Right lobe of liver (tissue), 6 donors: ENCODE results near the gene PTPRN2. TPM values are rescaled to one million over a fixed set of nuclear protein-coding genes. Genes with fewer than 3 reads are reported as not detected.

Source experiments
- ATAC-seq, 4 donors: fragments of 200-7000 bp; cut with Tn5 transposase; one replicate each; pipeline ENCODE4 v1.9.1; 2020; ENCODE audit warnings: mild to moderate bottlenecking in 4 of 4, moderate library complexity in 4 of 4
- DNase-seq, 3 donors: peaks; one replicate each; pipeline ENCODE4 v3.0.0-alpha.2; 2020
- H3K27ac ChIP-seq, 3 donors: fragments of 200-600 bp; one replicate each; pipeline ENCODE4 v1.8.0; 2022
- H3K27me3 ChIP-seq, 2 donors: fragments of 200-600 bp; one replicate each; pipeline ENCODE4 v1.8.0; 2022
- H3K36me3 ChIP-seq, 4 donors: fragments of 200-600 bp; sonication (generic) in 1 of 4; one replicate each; pipeline versions ENCODE4 v1.5.1 to v1.8.0; 2017 to 2022; ENCODE audit warnings: control low read depth in 1 of 4
- H3K4me1 ChIP-seq, 4 donors: fragments of 200-600 bp; sonication (generic) in 1 of 4; one replicate each; pipeline versions ENCODE4 v1.5.1 to v1.8.0; 2017 to 2022; ENCODE audit warnings: control low read depth in 1 of 4
- H3K4me3 ChIP-seq, 3 donors: fragments of 200-600 bp; one replicate each; pipeline ENCODE4 v1.8.0; 2022
- H3K9me3 ChIP-seq, 4 donors: fragments of 200-600 bp; sonication (generic) in 1 of 4; one replicate each; pipeline versions ENCODE4 v1.5.1 to v1.8.0; 2017 to 2022; ENCODE audit warnings: control low read depth in 1 of 4
- CTCF ChIP-seq, 4 donors: fragments of 200-600 bp in 3 of 4; fragments of 450-650 bp in 1 of 4; IDR thresholded peaks; one replicate each; pipeline versions ENCODE4 v1.5.1 to v1.8.0; 2016 to 2022; ENCODE audit warnings: antibody characterized with exemption in 4 of 4, mild to moderate bottlenecking in 2 of 4
- POLR2A ChIP-seq: fragments of 450-650 bp; IDR thresholded peaks from one replicate; pipeline ENCODE4 v1.6.1; 2017; ENCODE audit warnings: antibody characterized with exemption, mild to moderate bottlenecking
- WGBS: methylation state at CpG from one replicate; pipeline ENCODE4 v1.1.6; 2018; ENCODE audit warnings: low coverage, low lambda C conversion rate; ENCODE audit not compliant: insufficient coverage; ENCODE audit errors: missing lambda C conversion rate; 5-methylcytosine and 5-hydroxymethylcytosine counted together
- intact Hi-C, 2 donors: fragments of 100-400 bp; cut with DNase I; formaldehyde crosslinking; loops; one replicate each; pipeline versions ENCODE4 v1.11.2 to v1.14.1; 2022
- total RNA-seq, 6 experiments: library from RNA; depleted of rRNA in 2 of 6; stranded (reverse); fragments of >200 nt in 2 of 6; fragmentation: NEBNext Ultra II Directional in 3 of 6; extraction: Animal tissue kit (Norgen Biotek cat#: 25700) in 3 of 6; gene quantifications; one replicate each; pipeline versions ENCODE4 v1.1.0 to v1.2.4, GENCODE V29; 2016 to 2023
- donor health status: DM: no; HTN: yes; CAD: no.
- donor health status: DM: no; HTN: no; CAD: no.
- donor health status: DM: no; HTN: no; CAD: no.
- donor health status: DM: no; HTN: yes; CAD: no.
- donor health status: DM: no; HTN: yes; CAD: no.

PTPRN2 gene
- total RNA-seq, 6 experiments from 2014 or later: 0.15 to 0.87 (median 0.67) TPM

- TF ChIP-seq POLR2A: no peak
- no peak for TF ChIP-seq CTCF (IDR thresholded peaks at IDR 0.05)
- H3K4me3 ChIP-seq: no peak overlapping the region
- H3K4me1 ChIP-seq: no peaks in the 10 kb centered on the region
- no peak overlapping the region for H3K27ac ChIP-seq
- no peaks in the 10 kb centered on the region for H3K27me3 ChIP-seq
- WGBS: 74% methylated on average over 8 of the region's 8 CpGs
- ATAC-seq: peak in 1 of 4 donors; percentile 20
- intact Hi-C loops: no loop called here
- no peaks in the 10 kb centered on the region for H3K36me3 ChIP-seq
- DNase-seq: peak in 1 of 3 donors; percentile 24
- no peaks in the 10 kb centered on the region for H3K9me3 ChIP-seq
Observed at GRCh38 chr7:157627033-157627432, 960.6 kb downstream of the PTPRN2 start.

GRCh38 chr7:157625973-157626742 is 961.5 kb downstream of the PTPRN2 start:
- no peak for DNase-seq
- intact Hi-C loops: no loop called here
- H3K36me3 ChIP-seq: no peaks in the 10 kb centered on the region
- WGBS: 41% methylated on average over 11 of the region's 11 CpGs
- TF ChIP-seq POLR2A (no peak), CTCF (IDR thresholded peaks at IDR 0.05) (no peak)
- no peak overlapping the region for H3K27ac ChIP-seq
- no peak overlapping the region for H3K4me3 ChIP-seq
- no peak for ATAC-seq
- no peaks in the 10 kb centered on the region for H3K27me3 ChIP-seq
- no peaks in the 10 kb centered on the region for H3K9me3 ChIP-seq
- H3K4me1 ChIP-seq: no peaks in the 10 kb centered on the region

- no peak for TF ChIP-seq POLR2A
- no peak for TF ChIP-seq CTCF (IDR thresholded peaks at IDR 0.05)
- no peak for DNase-seq
- no peaks in the 10 kb centered on the region for H3K9me3 ChIP-seq
- WGBS: 67% methylated on average over 7 of the region's 7 CpGs
- H3K36me3 ChIP-seq: no peaks in the 10 kb centered on the region
- H3K4me1 ChIP-seq: no peaks in the 10 kb centered on the region
- H3K27ac ChIP-seq: no peak overlapping the region
- no peak for ATAC-seq
- H3K27me3 ChIP-seq: no peaks in the 10 kb centered on the region
- intact Hi-C loops: no loop called here
- no peak overlapping the region for H3K4me3 ChIP-seq
Observed at GRCh38 chr7:157623556-157623955, 964.1 kb downstream of the PTPRN2 start.

GRCh38 chr7:157622408-157623205 is 965.0 kb downstream of the PTPRN2 start:
- DNase-seq: no peak
- TF ChIP-seq CTCF (IDR thresholded peaks at IDR 0.05) (no peak), POLR2A (no peak)

More at GRCh38 chr7:157622408-157623205, 965.0 kb downstream of the PTPRN2 start:
- no peak for ATAC-seq
- Histone ChIP-seq H3K4me1 (no peaks in the 10 kb centered on the region), H3K27ac (no peak overlapping the region), H3K9me3 (no peaks in the 10 kb centered on the region), H3K36me3 (no peaks in the 10 kb centered on the region), H3K4me3 (no peak overlapping the region), H3K27me3 (no peaks in the 10 kb centered on the region)
- 74% methylated on average over 15 of the region's 28 CpGs for WGBS
- intact Hi-C loops: no loop called here
